HEK293T (cell line): ENCODE results near the gene PTRH1.

Source experiments
- CTCF ChIA-PET: fragments of 350-600 bp; formaldehyde crosslinking; extraction: SDS; loops from one replicate; lab custom pipeline; 2021; ENCODE audit warnings: antibody characterized with exemption, inconsistent platforms; lab: Yijun Ruan, JAX
- POLR2A ChIA-PET: fragments of 350-600 bp; formaldehyde crosslinking; extraction: SDS; loops from one replicate; lab custom pipeline; 2020; ENCODE audit warnings: antibody characterized with exemption, inconsistent platforms; lab: Yijun Ruan, JAX
- DNase-seq: peaks from one replicate; pipeline ENCODE4 v3.0.0; 2012; ENCODE audit warnings: mixed read lengths; ENCODE audit errors: extremely low spot score
- ARNT ChIP-seq: fragments of 450-650 bp; IDR thresholded peaks from 2 replicates; pipeline ENCODE4 v1.6.1; 2017; ENCODE audit warnings: mild to moderate bottlenecking
- BHLHE40 ChIP-seq: fragments of 450-650 bp; IDR thresholded peaks from 2 replicates; pipeline ENCODE4 v1.6.1; 2016; ENCODE audit warnings: mild to moderate bottlenecking, moderate library complexity, borderline replicate concordance
- CTBP1 ChIP-seq: fragments of 450-650 bp; IDR thresholded peaks from 2 replicates; pipeline ENCODE4 v1.6.1; 2016; ENCODE audit warnings: borderline replicate concordance
- ELF4 ChIP-seq: fragments of 450-650 bp; IDR thresholded peaks from 2 replicates; pipeline ENCODE4 v1.6.1; 2017; ENCODE audit warnings: antibody characterized with exemption
- FOXA1 ChIP-seq: fragments of 450-650 bp; IDR thresholded peaks from 2 replicates; pipeline ENCODE4 v1.6.1; 2016; ENCODE audit warnings: mild to moderate bottlenecking
- FOXK2 ChIP-seq: fragments of 450-650 bp; IDR thresholded peaks from 2 replicates; pipeline ENCODE4 v1.6.1; 2016; ENCODE audit warnings: mild to moderate bottlenecking
- FOXM1 ChIP-seq: fragments of 450-650 bp; IDR thresholded peaks from 2 replicates; pipeline ENCODE4 v1.6.1; 2017; ENCODE audit warnings: mild to moderate bottlenecking, borderline replicate concordance
- HDGF ChIP-seq: fragments of 450-650 bp; IDR thresholded peaks from 2 replicates; pipeline ENCODE4 v1.6.1; 2017; ENCODE audit warnings: antibody characterized with exemption, borderline replicate concordance
- L3MBTL2 ChIP-seq: fragments of 450-650 bp; conservative IDR thresholded peaks from 2 replicates; pipeline ENCODE4 v1.6.1; 2016; ENCODE audit warnings: mild to moderate bottlenecking
- LEF1 ChIP-seq: fragments of 450-650 bp; IDR thresholded peaks from 2 replicates; pipeline ENCODE4 v1.6.1; 2017; ENCODE audit warnings: mild to moderate bottlenecking, borderline replicate concordance
- NFRKB ChIP-seq: fragments of 450-650 bp; IDR thresholded peaks from 2 replicates; pipeline ENCODE4 v1.6.1; 2016; ENCODE audit warnings: mild to moderate bottlenecking, moderate library complexity
- SP1 ChIP-seq: fragments of 450-650 bp; IDR thresholded peaks from 2 replicates; pipeline ENCODE4 v1.6.1; 2017
- SUZ12 ChIP-seq: fragments of 450-650 bp; IDR thresholded peaks from 2 replicates; pipeline ENCODE4 v1.6.1; 2016; ENCODE audit warnings: mild to moderate bottlenecking
- TARDBP ChIP-seq: fragments of 450-650 bp; IDR thresholded peaks from 2 replicates; pipeline ENCODE4 v1.6.1; 2016
- ZNF384 ChIP-seq: fragments of 450-650 bp; IDR thresholded peaks from 2 replicates; pipeline ENCODE4 v1.6.1; 2016
- TF ChIP-seq, protein P1 (sequence below): fragments of 450-650 bp; IDR thresholded peaks from 2 replicates; pipeline ENCODE4 v1.6.1; 2016

Gene PTRH1

DNA sequence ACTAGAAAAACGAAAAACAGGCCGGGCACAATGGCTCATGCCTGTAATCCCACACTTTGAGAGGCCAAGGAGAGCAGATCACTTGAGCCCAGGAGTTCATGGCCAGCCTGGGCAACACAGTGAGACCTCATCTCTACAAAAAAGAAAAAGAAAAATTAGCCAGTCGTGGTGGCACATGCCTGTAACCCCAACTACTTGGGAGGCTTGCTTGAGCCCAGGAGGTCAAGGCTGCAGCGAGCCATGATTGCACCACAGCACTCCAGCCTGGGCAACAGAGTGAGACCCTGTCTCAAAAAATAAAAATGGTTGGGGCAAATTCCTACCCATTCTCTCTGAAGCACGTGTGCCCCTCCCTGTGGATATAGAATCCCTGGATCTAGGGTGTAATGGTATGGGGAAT, 17.1 kb downstream of the PTRH1 start:
- CTCF ChIA-PET = no interaction called here
- DNase-seq = no peak
- POLR2A ChIA-PET = no interaction called here
- TF ChIP-seq BHLHE40 (no peak), LEF1 (no peak), HDGF (no peak)

- CTCF ChIA-PET = interaction anchor here (0.6 kb wide), 1 partner anchor 33 kb away, joined by 5 read pairs; no protein-coding TSS in a partner anchor
- TF ChIP-seq TARDBP (no peak), HDGF (no peak), CTBP1 (no peak), L3MBTL2 (no peak), FOXA1 (no peak), SUZ12 (no peak), ARNT (no peak), ZNF384 (no peak), LEF1 (no peak)
- POLR2A ChIA-PET = no interaction called here
- no peak for DNase-seq
These were observed 17.9 kb downstream of the PTRH1 start for GRCh38 chr9:127697575-127697974.

GRCh38 chr9:127694890-127695720, 20.4 kb downstream of the PTRH1 start:
- DNase-seq = no peak
- CTCF ChIA-PET = no interaction called here

DNA sequence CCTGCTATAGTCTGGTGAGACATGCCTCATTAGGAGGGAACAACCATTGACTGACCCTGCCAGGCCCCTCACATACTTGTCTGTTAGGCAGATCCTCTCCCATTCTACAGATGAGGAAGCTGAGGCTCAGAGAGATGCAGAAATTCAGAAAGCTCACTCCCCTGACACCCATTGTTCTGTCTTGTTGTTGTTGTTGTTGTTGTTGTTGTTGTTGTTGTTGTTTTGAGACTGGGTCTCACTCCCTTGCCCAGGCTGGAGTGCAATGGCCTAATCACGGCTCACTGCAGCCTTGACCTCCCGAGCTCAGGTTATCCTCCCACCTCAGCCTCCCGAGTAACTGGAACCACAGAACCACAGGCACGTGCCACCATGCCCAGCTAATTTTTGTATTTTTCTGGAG, 21.8 kb downstream of the PTRH1 start:
- TF ChIP-seq FOXK2 = no peak
- no peak for TF ChIP-seq LEF1
- no peak for TF ChIP-seq NFRKB
- no peak for TF ChIP-seq FOXM1
- TF ChIP-seq CTBP1 = no peak
- DNase-seq = no peak
- CTCF ChIA-PET = no interaction called here
- POLR2A ChIA-PET = no interaction called here

More at GRCh38 chr9:127694890-127695720, 20.4 kb downstream of the PTRH1 start:
- no peak for TF ChIP-seq L3MBTL2
- no peak for TF ChIP-seq ZNF384
- TF ChIP-seq HDGF = no peak
- TF ChIP-seq, protein P1, sequence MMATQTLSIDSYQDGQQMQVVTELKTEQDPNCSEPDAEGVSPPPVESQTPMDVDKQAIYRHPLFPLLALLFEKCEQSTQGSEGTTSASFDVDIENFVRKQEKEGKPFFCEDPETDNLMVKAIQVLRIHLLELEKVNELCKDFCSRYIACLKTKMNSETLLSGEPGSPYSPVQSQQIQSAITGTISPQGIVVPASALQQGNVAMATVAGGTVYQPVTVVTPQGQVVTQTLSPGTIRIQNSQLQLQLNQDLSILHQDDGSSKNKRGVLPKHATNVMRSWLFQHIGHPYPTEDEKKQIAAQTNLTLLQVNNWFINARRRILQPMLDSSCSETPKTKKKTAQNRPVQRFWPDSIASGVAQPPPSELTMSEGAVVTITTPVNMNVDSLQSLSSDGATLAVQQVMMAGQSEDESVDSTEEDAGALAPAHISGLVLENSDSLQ = no peak
- no peak for TF ChIP-seq NFRKB
- TF ChIP-seq SP1 = no peak
- no peak for TF ChIP-seq ARNT
- TF ChIP-seq BHLHE40 = no peak
- no peak for TF ChIP-seq CTBP1
- no peak for TF ChIP-seq FOXK2
- POLR2A ChIA-PET = no interaction called here

- ChIA-PET CTCF (no interaction called here), POLR2A (no interaction called here)
- TF ChIP-seq SUZ12 = no peak
- no peak for TF ChIP-seq ARNT
- TF ChIP-seq ZNF384 = no peak
- no peak for TF ChIP-seq FOXK2
- TF ChIP-seq CTBP1 = no peak
- no peak for TF ChIP-seq FOXM1
- DNase-seq = no peak
These were observed 22.3 kb downstream of the PTRH1 start for GRCh38 chr9:127693143-127693542.

DNA sequence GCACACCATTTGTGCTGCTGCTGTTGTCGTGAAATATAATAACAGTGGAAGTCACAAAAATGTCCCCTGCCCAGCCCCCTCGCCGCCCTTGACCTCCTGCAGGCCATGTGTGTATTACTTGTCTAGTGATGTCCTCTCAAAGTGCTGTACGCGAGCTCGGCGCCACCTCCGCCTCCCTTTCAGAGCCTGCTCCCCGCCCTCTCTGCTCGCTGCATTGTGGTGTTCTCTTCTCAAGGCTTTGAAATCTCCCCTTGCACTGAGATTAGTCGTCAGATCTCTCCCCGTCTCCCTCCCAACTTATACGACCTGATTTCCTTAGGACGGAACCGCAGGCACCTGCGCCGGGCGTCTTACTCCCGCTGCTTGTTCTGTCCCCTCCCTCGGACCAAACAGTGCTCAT, 23.4 kb downstream of the PTRH1 start:
- no peak for DNase-seq
- ChIA-PET CTCF (interaction anchor here (1.0 kb wide), 1 partner anchor 368 kb away, joined by 3 read pairs; no protein-coding TSS in a partner anchor), POLR2A (interaction anchor here (0.7 kb wide), 1 partner anchor 22 kb away, joined by 3 read pairs; no protein-coding TSS in a partner anchor)
- TF ChIP-seq SUZ12 = no peak
- no peak for TF ChIP-seq L3MBTL2
- TF ChIP-seq ZNF384 = no peak
- no peak for TF ChIP-seq FOXM1
- no peak for TF ChIP-seq FOXK2
- TF ChIP-seq BHLHE40 = no peak
- no peak for TF ChIP-seq CTBP1
- TF ChIP-seq LEF1 = no peak
- no peak for TF ChIP-seq ARNT
- no peak for TF ChIP-seq SP1
- TF ChIP-seq TARDBP = no peak
- TF ChIP-seq NFRKB = no peak
- TF ChIP-seq HDGF = no peak
- TF ChIP-seq ELF4 = no peak
- TF ChIP-seq FOXA1 = no peak
- TF ChIP-seq, protein P1 = no peak

- no peak for TF ChIP-seq ELF4
- CTCF ChIA-PET = no interaction called here
- DNase-seq = no peak
- POLR2A ChIA-PET = no interaction called here
These were observed 24.7 kb downstream of the PTRH1 start for GRCh38 chr9:127690735-127691134.
